ENCODE data around the gene MAPK10.
"Not testable (repeated sequence)": the region's sequence is repeated elsewhere in the genome, so short reads cannot be mapped to it uniquely, and the experiment has no call there.

MAPK10 gene

GRCh38 chr4:86100539-86101215 is 259.2 kb downstream of the MAPK10 start:
- no peak for DNase-seq

GRCh38 chr4:86099348-86099747 is 260.5 kb downstream of the MAPK10 start:
- no peak for DNase-seq

- no peak for DNase-seq
Measured at GRCh38 chr4:86098691-86099090, 261.2 kb downstream of the MAPK10 start.

- no peak for DNase-seq
Measured at GRCh38 chr4:86096373-86096772, 263.5 kb downstream of the MAPK10 start.

- no peak for DNase-seq
Measured at GRCh38 chr4:86092684-86093083, 267.2 kb downstream of the MAPK10 start.

DNA sequence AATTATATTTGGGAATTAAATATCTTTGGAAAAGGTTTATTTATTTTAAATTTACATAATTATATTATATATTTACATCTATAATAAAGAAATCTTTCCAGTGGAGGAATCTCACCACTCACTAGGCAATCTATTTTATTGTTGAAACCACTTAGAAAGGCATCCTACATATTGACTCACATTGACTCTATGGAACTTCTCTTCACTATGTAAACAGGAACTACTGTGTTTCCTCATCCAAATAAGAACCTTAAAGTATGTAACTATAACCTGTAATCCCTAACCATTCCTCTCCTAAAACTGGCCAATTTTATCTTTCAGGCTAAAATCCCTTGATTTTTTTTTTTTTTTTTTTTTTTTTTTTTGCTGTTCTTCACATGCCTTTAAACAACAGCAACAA is 268.7 kb downstream of the MAPK10 start:
- DNase-seq: no peak

- no peak for DNase-seq
Measured at GRCh38 chr4:86089781-86090323, 270.0 kb downstream of the MAPK10 start.

DNA sequence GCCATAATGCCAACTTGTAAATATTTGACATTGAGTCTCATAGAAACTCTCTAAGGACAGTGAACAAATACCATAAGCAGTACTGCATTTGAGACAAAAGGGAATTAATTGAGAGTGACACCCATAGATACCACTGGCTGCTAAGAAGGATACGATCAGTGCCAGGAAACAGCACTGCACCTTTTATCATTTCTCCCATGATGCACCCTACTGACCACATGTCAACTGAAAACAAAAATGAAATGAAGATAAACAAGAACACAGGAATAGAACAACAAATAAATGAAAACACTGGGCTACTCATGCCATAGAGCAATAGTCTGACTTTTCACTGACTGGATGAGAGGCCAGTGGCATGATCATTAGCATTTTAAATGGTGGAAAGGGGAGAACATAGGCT is 270.8 kb downstream of the MAPK10 start:
- DNase-seq: no peak

- not testable (repeated sequence) for DNase-seq
Measured at GRCh38 chr4:86075796-86076195, 284.1 kb downstream of the MAPK10 start.

DNA sequence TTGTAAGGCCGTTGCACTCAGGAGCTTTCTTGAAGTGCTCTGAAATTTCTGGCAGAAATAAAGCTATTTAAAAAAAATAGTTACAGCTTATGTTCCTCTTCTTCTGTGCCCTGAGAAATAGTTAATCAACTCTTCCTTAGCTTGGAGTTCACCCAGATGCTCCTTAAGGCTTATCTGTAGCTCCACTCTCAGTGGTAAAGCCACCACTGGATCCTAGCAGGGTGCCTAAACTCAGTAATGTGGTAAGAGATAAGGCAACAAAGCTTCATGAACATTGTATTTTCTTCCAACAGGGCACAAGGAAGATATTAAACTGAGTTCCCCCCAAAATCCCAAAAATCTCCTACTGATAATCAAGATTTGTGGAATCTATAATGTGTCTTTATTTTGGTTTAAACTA is 299.5 kb downstream of the MAPK10 start:
- DNase-seq: no peak

DNA sequence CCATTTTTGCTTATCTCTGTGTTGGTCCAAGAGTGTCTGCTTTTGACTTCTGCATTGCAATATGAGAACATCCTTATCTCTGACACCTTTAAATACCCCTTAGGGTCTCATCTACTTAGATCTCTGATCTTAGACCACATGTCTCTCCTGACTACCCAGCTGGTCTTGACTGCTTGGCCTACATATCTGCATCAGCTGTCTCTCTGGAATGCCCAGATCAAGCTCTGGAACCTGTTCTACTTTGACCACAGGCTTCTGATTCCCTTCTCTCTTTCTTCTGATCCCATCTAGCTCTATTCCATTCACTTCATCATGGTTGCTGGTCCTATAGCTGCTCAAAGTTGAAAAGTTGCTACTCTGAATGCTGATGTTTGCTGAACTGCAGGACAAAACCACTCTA is 301.2 kb downstream of the MAPK10 start:
- no peak for DNase-seq

- DNase-seq: no peak
Measured at GRCh38 chr4:86055898-86056297, 304.0 kb downstream of the MAPK10 start.

DNA sequence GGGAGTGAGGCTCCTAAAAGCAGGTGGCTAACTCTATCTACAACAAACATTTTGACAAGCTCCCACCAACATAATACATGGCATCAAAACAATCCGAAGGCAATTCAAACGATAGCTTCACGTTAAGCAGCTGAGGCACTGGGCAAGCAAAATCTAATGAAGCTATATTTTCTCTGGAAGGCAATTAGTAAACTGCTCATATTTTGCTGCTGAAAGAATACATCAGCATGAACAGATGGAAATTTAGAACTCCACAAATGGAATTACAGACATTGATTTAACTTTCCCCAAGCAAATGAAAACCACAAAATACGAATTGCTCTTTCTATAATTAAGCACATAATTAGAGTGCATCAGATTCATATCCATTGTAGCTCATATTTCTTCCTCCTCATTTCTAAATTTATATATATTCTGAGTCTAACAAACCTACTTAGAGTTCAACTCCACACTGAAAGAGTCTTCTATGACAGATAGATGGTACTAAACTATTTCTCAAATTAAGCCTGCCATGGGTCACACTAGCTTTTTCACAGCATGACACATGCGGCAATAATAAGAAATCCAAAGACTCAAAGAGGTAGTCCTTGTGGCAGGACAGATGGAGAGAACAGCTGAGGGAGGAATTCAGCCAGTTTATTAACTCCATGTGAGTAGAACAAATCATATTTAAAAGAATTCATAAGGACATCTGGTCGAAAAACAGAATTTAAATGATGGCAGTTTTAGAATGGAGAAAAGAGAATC is 305.4 kb downstream of the MAPK10 start:
- no peak for DNase-seq

DNA sequence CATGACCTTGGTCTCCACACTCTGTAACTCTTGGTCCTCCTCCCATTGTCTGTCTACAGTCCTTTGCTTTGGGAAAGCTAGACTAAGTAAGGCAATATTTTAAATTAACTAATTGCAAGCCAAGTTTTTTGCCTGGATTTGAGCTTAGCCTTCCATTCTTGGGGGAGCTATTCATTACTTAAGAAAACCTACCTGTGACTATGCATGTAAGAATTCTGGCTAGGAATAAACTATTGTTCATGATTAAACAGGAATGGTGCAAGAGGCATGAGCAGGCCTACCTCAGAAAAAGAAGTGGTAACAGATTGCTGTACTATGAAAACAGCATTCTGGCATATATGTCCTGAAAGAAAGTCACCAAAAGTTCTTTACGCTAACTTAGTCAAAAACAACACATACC is 309.4 kb downstream of the MAPK10 start:
- no peak for DNase-seq

GRCh38 chr4:86048426-86048825 is 311.4 kb downstream of the MAPK10 start:
- no peak for DNase-seq

GRCh38 chr4:86044593-86044985 is 315.3 kb downstream of the MAPK10 start:
- DNase-seq: no peak

GRCh38 chr4:86043755-86044592 is 315.9 kb downstream of the MAPK10 start:
- peak; percentile 63 for DNase-seq

GRCh38 chr4:86038037-86038436 is 321.8 kb downstream of the MAPK10 start:
- DNase-seq: no peak

DNA sequence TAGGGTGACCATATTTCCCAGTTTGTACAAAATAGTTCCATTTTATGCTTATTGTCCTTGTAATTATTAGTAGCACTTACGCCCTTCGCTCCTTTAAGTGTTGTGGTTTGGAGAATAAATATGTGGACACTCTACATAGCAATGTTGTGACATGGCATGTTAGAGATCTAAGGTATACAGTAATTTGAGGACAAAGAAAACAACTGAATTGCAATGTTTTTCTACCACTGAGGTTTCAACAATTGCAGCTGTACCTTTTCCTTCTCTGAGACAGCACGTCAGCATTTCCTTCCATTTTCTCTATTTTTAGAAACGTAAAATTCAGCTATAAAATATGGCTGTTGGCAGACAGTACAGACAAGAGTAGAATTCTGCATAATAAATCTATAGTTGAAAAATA is 323.1 kb downstream of the MAPK10 start:
- no peak for DNase-seq

GRCh38 chr4:86035688-86036087 is 324.2 kb downstream of the MAPK10 start:
- no peak for DNase-seq

GRCh38 chr4:86034616-86035015 is 325.2 kb downstream of the MAPK10 start:
- DNase-seq: no peak

DNA sequence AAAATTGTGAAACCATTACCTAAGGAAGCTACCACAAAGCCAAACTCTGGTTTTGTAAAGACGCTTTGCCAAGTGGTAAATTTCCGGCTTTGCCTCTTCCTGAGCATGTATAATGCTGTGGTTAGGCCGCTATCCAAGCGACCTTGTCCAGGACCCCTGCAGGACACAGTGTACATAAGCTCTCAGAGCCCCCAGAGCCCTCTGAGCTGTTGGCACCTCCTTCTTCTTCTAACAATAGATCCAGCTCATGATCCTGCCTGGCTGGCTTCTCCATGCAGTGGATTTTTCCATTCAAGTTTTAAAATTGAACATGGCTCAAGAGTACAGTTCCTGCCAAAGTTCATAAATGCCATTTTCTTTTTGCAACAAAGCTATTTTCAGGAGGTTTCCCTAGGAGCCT is 326.7 kb downstream of the MAPK10 start:
- peak; percentile 78 for DNase-seq

DNA sequence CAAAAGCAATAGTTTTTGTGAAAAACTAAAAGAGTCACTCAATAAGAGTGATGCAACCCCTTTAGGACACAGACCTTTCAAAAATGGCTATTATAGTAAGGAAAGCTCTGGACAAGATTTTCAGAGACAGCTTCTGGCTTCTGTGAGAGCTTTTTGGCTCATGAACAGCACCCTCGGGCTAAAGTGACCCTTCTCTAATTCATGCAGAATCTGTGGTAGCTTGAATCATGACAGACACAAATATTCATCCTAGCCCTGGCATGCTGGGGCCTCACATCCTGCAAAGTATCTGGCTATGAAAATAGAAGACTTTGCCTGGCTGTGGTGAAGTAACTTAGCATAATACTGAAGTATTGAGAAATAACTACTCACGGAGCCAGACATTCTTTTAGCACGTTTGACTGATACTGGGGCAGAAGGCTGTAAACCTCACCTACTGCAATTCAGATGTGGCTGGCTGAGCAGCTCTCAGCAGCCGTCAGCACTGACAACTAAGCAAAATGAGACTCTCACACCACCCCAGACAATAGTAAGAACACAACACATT is 327.3 kb downstream of the MAPK10 start:
- no peak for DNase-seq

All from NCI-H1092 (cell line).